H9 (cell line): ENCODE data around the gene LMBR1. TPM values are rescaled to one million over a fixed set of nuclear protein-coding genes. Genes with fewer than 3 reads are reported as not detected.
"Not testable (repeated sequence)": the region's sequence is repeated elsewhere in the genome, so short reads cannot be mapped to it uniquely, and the experiment has no call there.

Source experiments
- DNase-seq: peaks from one replicate; pipeline ENCODE4 v3.0.0-alpha.2; 2017
- H2AFZ ChIP-seq: one replicate; pipeline ENCODE4 v1.6.1; 2013; ENCODE audit warnings: mild to moderate bottlenecking, low read length, control low read depth, moderate library complexity
- H2AK5ac ChIP-seq: 2 replicates; pipeline ENCODE4 v1.6.1; 2013; ENCODE audit warnings: low read length, control low read depth, mixed read lengths; ENCODE audit not compliant: insufficient read length
- H2BK120ac ChIP-seq: one replicate; pipeline ENCODE4 v1.6.1; 2013; ENCODE audit warnings: low read depth, mild to moderate bottlenecking, low read length, control low read depth, inconsistent platforms; ENCODE audit not compliant: poor library complexity, severe bottlenecking
- H2BK12ac ChIP-seq: 2 replicates; pipeline ENCODE4 v1.6.1; 2013; ENCODE audit warnings: low read length, control low read depth, mixed read lengths, low read depth; ENCODE audit not compliant: insufficient read length
- H2BK15ac ChIP-seq: 2 replicates; pipeline ENCODE4 v1.6.1; 2013; ENCODE audit warnings: low read depth, low read length, control low read depth
- H2BK20ac ChIP-seq: one replicate; pipeline ENCODE4 v1.6.1; 2013; ENCODE audit warnings: low read depth, mild to moderate bottlenecking, low read length, control low read depth, inconsistent platforms; ENCODE audit not compliant: poor library complexity, severe bottlenecking
- H2BK5ac ChIP-seq: 2 replicates; pipeline ENCODE4 v1.6.1; 2013; ENCODE audit warnings: low read length, control low read depth, mixed read lengths; ENCODE audit not compliant: insufficient read length
- H3K14ac ChIP-seq: 2 replicates; pipeline ENCODE4 v1.6.1; 2013; ENCODE audit warnings: low read length, control low read depth; ENCODE audit not compliant: insufficient read depth
- H3K18ac ChIP-seq: 2 replicates; pipeline ENCODE4 v1.6.1; 2013; ENCODE audit warnings: low read depth, mild to moderate bottlenecking, mixed read lengths, low read length, control low read depth; ENCODE audit not compliant: insufficient read length
- H3K23ac ChIP-seq: 2 replicates; pipeline ENCODE4 v1.6.1; 2013; ENCODE audit warnings: low read length, control low read depth, mixed read lengths, low read depth; ENCODE audit not compliant: insufficient read length
- H3K23me2 ChIP-seq: 2 replicates; pipeline ENCODE4 v1.6.1; 2013; ENCODE audit warnings: low read depth, mild to moderate bottlenecking, mixed read lengths, low read length, control low read depth; ENCODE audit not compliant: insufficient read length, poor library complexity, severe bottlenecking
- H3K27ac ChIP-seq: 2 replicates; pipeline ENCODE4 v1.5.1; 2013; ENCODE audit warnings: low read length, control low read depth, mixed read lengths, low read depth; ENCODE audit not compliant: insufficient read length
- H3K27me3 ChIP-seq: 2 replicates; pipeline ENCODE4 v1.6.1; 2013; ENCODE audit warnings: low read length, control low read depth, inconsistent platforms; ENCODE audit not compliant: insufficient read depth
- H3K4ac ChIP-seq: 2 replicates; pipeline ENCODE4 v1.6.1; 2013; ENCODE audit warnings: low read depth, mild to moderate bottlenecking, control low read depth, inconsistent platforms, low read length, moderate library complexity
- H3K4me1 ChIP-seq: 2 replicates; pipeline ENCODE4 v1.6.1; 2013; ENCODE audit warnings: low read length, control low read depth, inconsistent platforms; ENCODE audit not compliant: insufficient read depth
- H3K4me2 ChIP-seq: 2 replicates; pipeline ENCODE4 v1.6.1; 2013; ENCODE audit warnings: low read length, control low read depth, mixed read lengths; ENCODE audit not compliant: insufficient read length, insufficient read depth
- H3K56ac ChIP-seq: 2 replicates; pipeline ENCODE4 v1.6.1; 2013; ENCODE audit warnings: low read depth, mild to moderate bottlenecking, mixed read lengths, low read length, control low read depth; ENCODE audit not compliant: insufficient read length
- H3K79me1 ChIP-seq: 2 replicates; pipeline ENCODE4 v1.6.1; 2013; ENCODE audit warnings: low read depth, mild to moderate bottlenecking, moderate library complexity, low read length, control low read depth, inconsistent platforms; ENCODE audit not compliant: insufficient read depth, poor library complexity, severe bottlenecking
- H3K79me2 ChIP-seq: 2 replicates; pipeline ENCODE4 v1.6.1; 2013; ENCODE audit warnings: low read length, control low read depth, inconsistent platforms; ENCODE audit not compliant: insufficient read depth
- H3K9ac ChIP-seq: 2 replicates; pipeline ENCODE4 v1.6.1; 2013; ENCODE audit warnings: low read length, control low read depth, mixed read lengths; ENCODE audit not compliant: insufficient read length; ENCODE audit errors: extremely low read depth
- H3K9me3 ChIP-seq: one replicate; pipeline ENCODE4 v1.6.1; 2013; ENCODE audit warnings: low read depth, low read length, inconsistent platforms; ENCODE audit not compliant: control insufficient read depth
- H3T11ph ChIP-seq: one replicate; pipeline ENCODE4 v1.6.1; 2013; ENCODE audit warnings: mild to moderate bottlenecking, low read length, control low read depth, inconsistent platforms
- H4K20me1 ChIP-seq: one replicate; pipeline ENCODE4 v1.6.1; 2013; ENCODE audit not compliant: control insufficient read depth, insufficient read length, insufficient read depth
- H4K5ac ChIP-seq: 2 replicates; pipeline ENCODE4 v1.6.1; 2013; ENCODE audit warnings: low read depth, mild to moderate bottlenecking, mixed read lengths, low read length, control low read depth; ENCODE audit not compliant: insufficient read length
- H4K8ac ChIP-seq: replicated peaks from 2 replicates; pipeline ENCODE4 v1.6.1; 2013; ENCODE audit warnings: low read length, control low read depth, mixed read lengths, low read depth; ENCODE audit not compliant: insufficient read length
- H4K91ac ChIP-seq: 2 replicates; pipeline ENCODE4 v1.6.1; 2013; ENCODE audit warnings: low read depth, mild to moderate bottlenecking, moderate library complexity, mixed read lengths, low read length, control low read depth; ENCODE audit not compliant: insufficient read length
- H3K27ac Mint-ChIP-seq, 3 experiments: 2 replicates in 2 of 3; 3 replicates in 1 of 3; pipeline ENCODE4 v1.8.0; 2020 to 2021; ENCODE audit warnings: mixed read lengths in 3 of 3, mild to moderate bottlenecking in 1 of 3, moderate library complexity in 1 of 3
- H3K27me3 Mint-ChIP-seq: 2 replicates; pipeline ENCODE4 v1.8.0; 2021; ENCODE audit warnings: low read depth, mild to moderate bottlenecking, moderate library complexity, mixed read lengths
- H3K36me3 Mint-ChIP-seq, 3 experiments: 2 replicates in 2 of 3; 3 replicates in 1 of 3; pipeline ENCODE4 v1.8.0; 2020 to 2021; ENCODE audit warnings: low read depth in 3 of 3, mixed read lengths in 3 of 3; ENCODE audit not compliant: insufficient read depth in 1 of 3
- H3K4me1 Mint-ChIP-seq, 2 experiments: 2 replicates each; pipeline ENCODE4 v1.8.0; 2020; ENCODE audit warnings: mixed read lengths in 2 of 2
- H3K4me3 Mint-ChIP-seq, 2 experiments: 2 replicates in 1 of 2; 3 replicates in 1 of 2; pipeline ENCODE4 v1.8.0; 2020 to 2021; ENCODE audit warnings: mild to moderate bottlenecking in 2 of 2, mixed read lengths in 2 of 2, moderate library complexity in 1 of 2
- H3K9me3 Mint-ChIP-seq, 2 experiments: 2 replicates in 1 of 2; 3 replicates in 1 of 2; pipeline ENCODE4 v1.8.0; 2020; ENCODE audit warnings: mild to moderate bottlenecking in 2 of 2, mixed read lengths in 2 of 2, moderate library complexity in 1 of 2
- CTCF ChIP-seq: fragments of 200-600 bp; sonication (generic); conservative IDR thresholded peaks from 3 replicates; pipeline ENCODE4 v1.8.0; 2021; ENCODE audit warnings: antibody characterized with exemption, mild to moderate bottlenecking
- WGBS: extraction: QIAGEN DNeasy Blood & Tissue Kit; methylation state at CpG from one replicate; pipeline ENCODE4 v1.1.7; 2013; ENCODE audit warnings: missing lambda C conversion rate, low lambda C conversion rate, mixed read lengths; ENCODE audit not compliant: insufficient read length; ENCODE audit errors: extremely low coverage; 5-methylcytosine and 5-hydroxymethylcytosine counted together
- total RNA-seq: library from RNA; stranded (reverse); gene quantifications from 2 replicates; pipeline ENCODE4 v1.2.1, GENCODE V29; 2021

Gene LMBR1
- total RNA-seq, 1 experiment from 2014 or later, result 62.3 TPM

GRCh38 chr7:156861212-156861611 lies 31.8 kb downstream of the LMBR1 start:
- no peaks in the 10 kb centered on the region for H3K27me3 Mint-ChIP-seq
- Histone ChIP-seq H3K27ac (no peak overlapping the region), H3K4me1 (no peaks in the 10 kb centered on the region), H3K27me3 (no peaks in the 10 kb centered on the region), H4K5ac (no peak overlapping the region), H3T11ph (no peak overlapping the region), H3K23ac (no peak overlapping the region), H3K14ac (no peak overlapping the region), H2BK120ac (no peak overlapping the region), H2BK15ac (no peak overlapping the region), H2BK5ac (no peak overlapping the region), H4K8ac (no peak overlapping the region), H3K56ac (no peak overlapping the region), H3K79me2 (peaks cover 4% of the 10 kb centered on the region; the same call in 1 of the 2 replicates), H2AFZ (no peak overlapping the region), H3K79me1 (no peaks in the 10 kb centered on the region), H4K20me1 (no peaks in the 10 kb centered on the region), H2BK12ac (no peak overlapping the region), H3K4me2 (no peak overlapping the region), H3K18ac (no peak overlapping the region), H2AK5ac (no peak overlapping the region), H3K9ac (no peak overlapping the region), H3K4ac (no peak overlapping the region), H2BK20ac (no peak overlapping the region), H3K9me3 (peaks cover 15% of the 10 kb centered on the region), H4K91ac (no peak overlapping the region), H3K23me2 (no peaks in the 10 kb centered on the region)
- no peak overlapping the region for H3K27ac Mint-ChIP-seq
- H3K36me3 Mint-ChIP-seq, result peaks cover 63 to 77% (median 66%) of the 10 kb centered on the region in 3 experiments
- TF ChIP-seq CTCF, result no peak
- WGBS, result no CpG with 5 or more reads among the region's 2 CpGs
- peaks cover 6 to 9% of the 10 kb centered on the region in 2 experiments for H3K4me1 Mint-ChIP-seq
- peaks cover 59 to 62% of the 10 kb centered on the region in 2 experiments for H3K9me3 Mint-ChIP-seq
- no peak overlapping the region for H3K4me3 Mint-ChIP-seq
- no peak for DNase-seq

GRCh38 chr7:156860099-156860498 lies 32.9 kb downstream of the LMBR1 start:
- not testable (repeated sequence) for H3K4me3 Mint-ChIP-seq, H2BK20ac ChIP-seq, H4K8ac ChIP-seq, H2BK12ac ChIP-seq, H3K27ac ChIP-seq, H3K4me2 ChIP-seq, H3T11ph ChIP-seq, H2AFZ ChIP-seq, H2BK120ac ChIP-seq, H3K23me2 ChIP-seq, H3K27me3 ChIP-seq, H3K9ac ChIP-seq, H4K91ac ChIP-seq, H3K56ac ChIP-seq, H3K27me3 Mint-ChIP-seq, H3K23ac ChIP-seq, H3K27ac Mint-ChIP-seq, H3K18ac ChIP-seq, DNase-seq, H3K14ac ChIP-seq, H4K20me1 ChIP-seq, H3K4me1 ChIP-seq, H4K5ac ChIP-seq, H2AK5ac ChIP-seq, H3K4me1 Mint-ChIP-seq, H3K4ac ChIP-seq, H3K79me1 ChIP-seq, H2BK5ac ChIP-seq, H3K79me2 ChIP-seq, H2BK15ac ChIP-seq
- H3K9me3 Mint-ChIP-seq, result peaks cover 66 to 72% of the 10 kb centered on the region in 2 experiments
- peaks cover 15% of the 10 kb centered on the region for H3K9me3 ChIP-seq
- peaks cover 69 to 86% (median 71%) of the 10 kb centered on the region in 3 experiments for H3K36me3 Mint-ChIP-seq
- no CpG with 5 or more reads among the region's 8 CpGs for WGBS
